Common myeloid progenitor, CD34-positive (primary cell): ENCODE results near the gene STX5.
A peak's percentile ranks its signal among the peaks of the same experiment; 100 is the strongest.
"Not testable (repeated sequence)": the region's sequence is repeated elsewhere in the genome, so short reads cannot be mapped to it uniquely, and the experiment has no call there.

Experiments
- CTCF ChIA-PET: fragments of 350-600 bp; sonication (Branson Sonifier 250); formaldehyde crosslinking; loops from one replicate; lab custom pipeline; 2021; ENCODE audit warnings: antibody characterized with exemption; lab: Charles Lee
- POLR2A ChIA-PET: fragments of 350-600 bp; sonication (Branson Sonifier 250); formaldehyde crosslinking; loops from one replicate; lab custom pipeline; 2021; ENCODE audit warnings: antibody characterized with exemption; lab: Charles Lee
- DNase-seq, 3 donors: peaks; one replicate each; pipeline versions ENCODE4 v3.0.0 to v3.0.0-alpha.2; 2013
- H3K27ac ChIP-seq, 2 experiments: 1 replicate in 1 of 2; 2 replicates in 1 of 2; pipeline ENCODE4 v1.7.0; 2013; ENCODE audit warnings: inconsistent platforms in 2 of 2, low read length in 2 of 2, mild to moderate bottlenecking in 2 of 2, low read depth in 1 of 2, moderate library complexity in 1 of 2; ENCODE audit not compliant: severe bottlenecking in 2 of 2, insufficient read depth in 1 of 2, poor library complexity in 1 of 2
- H3K27me3 ChIP-seq, 5 experiments: replicated peaks in 2 of 5; 1 replicate in 3 of 5; 2 replicates in 2 of 5; pipeline versions ENCODE4 v1.6.1 to v1.7.0; 2013; ENCODE audit warnings: low read length in 4 of 5, mild to moderate bottlenecking in 2 of 5, moderate library complexity in 2 of 5, inconsistent platforms in 1 of 5; ENCODE audit not compliant: insufficient read depth in 5 of 5, control insufficient read depth in 4 of 5
- H3K36me3 ChIP-seq, 4 experiments: 1 replicate in 2 of 4; 2 replicates in 2 of 4; pipeline versions ENCODE4 v1.6.1 to v1.7.0; 2013; ENCODE audit warnings: low read length in 3 of 4, control low read depth in 1 of 4, mild to moderate bottlenecking in 1 of 4; ENCODE audit not compliant: control insufficient read depth in 4 of 4, insufficient read depth in 4 of 4
- H3K4me1 ChIP-seq, 4 experiments: 1 replicate in 3 of 4; 2 replicates in 1 of 4; pipeline versions ENCODE4 v1.6.1 to v1.7.1; 2013; ENCODE audit warnings: low read length in 3 of 4, mild to moderate bottlenecking in 3 of 4, control low read depth in 1 of 4, inconsistent platforms in 1 of 4, moderate library complexity in 1 of 4; ENCODE audit not compliant: control insufficient read depth in 4 of 4, insufficient read depth in 4 of 4; ENCODE audit errors: control extremely low read depth in 1 of 4
- H3K4me3 ChIP-seq, 7 experiments: 1 replicate in 4 of 7; 2 replicates in 3 of 7; pipeline versions ENCODE4 v1.5.1 to v1.7.0; 2013; ENCODE audit warnings: mild to moderate bottlenecking in 7 of 7, low read length in 6 of 7, moderate library complexity in 6 of 7, inconsistent platforms in 2 of 7, low read depth in 2 of 7, control low read depth in 1 of 7; ENCODE audit not compliant: insufficient read depth in 4 of 7, control insufficient read depth in 1 of 7; ENCODE audit errors: extremely low read depth in 1 of 7
- H3K9me3 ChIP-seq, 5 experiments: 1 replicate in 4 of 5; 2 replicates in 1 of 5; pipeline versions ENCODE4 v1.6.1 to v1.7.1; 2013; ENCODE audit warnings: low read length in 4 of 5, mild to moderate bottlenecking in 2 of 5, inconsistent platforms in 1 of 5, low read depth in 1 of 5, moderate library complexity in 1 of 5; ENCODE audit not compliant: control insufficient read depth in 4 of 5, insufficient read depth in 2 of 5; ENCODE audit errors: control extremely low read depth in 1 of 5
- WGBS: methylation state at CpG from one replicate; pipeline ENCODE4 v1.1.5; 2013; ENCODE audit not compliant: insufficient coverage; 5-methylcytosine and 5-hydroxymethylcytosine counted together

STX5 gene

DNA sequence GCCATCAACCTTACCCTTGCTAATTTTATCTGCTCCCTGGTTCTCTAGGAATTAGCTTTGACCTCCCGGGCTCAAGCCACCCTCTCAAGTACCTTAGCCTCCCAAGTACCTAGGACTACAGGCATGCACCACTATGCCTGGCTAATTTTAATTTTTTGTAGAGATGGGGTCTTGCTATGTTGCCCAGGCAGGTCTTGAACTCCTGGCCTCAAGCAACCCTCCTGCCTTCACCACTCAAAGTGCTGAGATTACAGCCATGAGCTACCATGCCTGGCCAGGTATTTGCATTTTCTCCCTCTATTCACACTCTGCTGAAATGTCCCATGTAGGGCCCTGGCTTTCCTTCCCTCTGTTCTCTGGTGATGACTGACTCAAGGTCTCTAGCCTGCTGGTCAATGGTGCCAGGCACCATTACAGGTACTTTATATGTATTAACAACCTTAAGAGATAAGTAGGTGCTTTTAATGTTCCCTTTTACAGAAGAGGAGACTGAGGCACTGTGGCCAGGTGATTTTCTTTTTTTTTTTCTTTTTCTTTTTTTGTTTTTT lies 16.0 kb upstream of the STX5 start:
- Histone ChIP-seq H3K4me3 (no peak overlapping the region), H3K9me3 (no peaks in the 10 kb centered on the region), H3K4me1 (peaks cover 0 to 9% (median 2%) of the 10 kb centered on the region in 4 experiments), H3K27me3 (no peaks in the 10 kb centered on the region), H3K27ac (no peak overlapping the region), H3K36me3 (peaks cover 6 to 14% (median 10%) of the 10 kb centered on the region in 4 experiments)
- WGBS: no CpG with 5 or more reads among the region's 1 CpG
- ChIA-PET CTCF (no interaction called here), POLR2A (no interaction called here)
- no peak for DNase-seq

DNA sequence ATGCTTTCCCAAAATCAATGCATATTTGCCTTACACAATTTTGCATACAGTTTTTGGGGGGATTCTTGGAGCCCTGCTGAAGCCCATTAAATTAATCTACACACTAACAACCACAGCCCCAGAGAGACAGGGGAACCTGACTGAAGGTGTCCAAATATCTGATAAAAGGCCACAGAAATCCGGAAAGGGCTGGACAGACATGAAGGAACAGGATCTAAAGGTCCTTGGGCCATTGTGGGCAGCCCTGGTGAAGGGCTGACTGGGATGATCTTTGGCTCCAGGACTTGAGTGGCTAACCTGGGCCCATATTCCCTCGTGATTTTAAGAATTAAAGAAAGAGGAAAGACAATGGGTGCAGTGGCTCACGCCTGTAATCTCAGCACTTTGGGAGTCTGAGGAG lies 14.3 kb upstream of the STX5 start:
- 96% methylated on average over 2 of the region's 3 CpGs for WGBS
- ChIA-PET POLR2A (interaction anchor here (0.9 kb wide), 1 partner anchor 8 kb away, joined by 3 read pairs; no protein-coding TSS in a partner anchor), CTCF (no interaction called here)
- Histone ChIP-seq H3K27ac (no peak overlapping the region), H3K27me3 (no peaks in the 10 kb centered on the region), H3K4me3 (no peak overlapping the region), H3K9me3 (no peaks in the 10 kb centered on the region), H3K4me1 (peaks cover 0 to 12% (median 10%) of the 10 kb centered on the region in 4 experiments), H3K36me3 (no peaks in the 10 kb centered on the region)
- no peak for DNase-seq

DNA sequence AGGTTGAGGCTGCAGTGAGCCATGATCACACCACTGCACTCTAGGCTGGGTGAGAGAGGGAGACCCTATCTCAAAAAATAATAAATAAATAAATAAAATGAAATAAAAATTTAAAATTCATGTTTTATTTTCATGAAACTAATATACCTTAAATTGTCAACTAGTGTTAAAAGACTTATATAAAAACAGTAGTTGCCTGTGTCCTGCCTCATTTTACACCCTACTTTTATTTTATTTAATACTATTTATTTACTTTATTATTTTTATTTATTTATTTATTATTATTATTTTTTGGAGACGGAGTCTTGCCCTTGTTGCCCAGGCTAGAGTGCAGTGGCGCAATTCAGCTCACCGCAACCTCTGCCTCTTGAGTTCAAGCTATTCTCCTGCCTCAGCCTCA lies 12.3 kb upstream of the STX5 start:
- H3K9me3 ChIP-seq: no peaks in the 10 kb centered on the region
- ChIA-PET POLR2A (interaction anchor here (1.2 kb wide), 1 partner anchor 11 kb away, joined by 5 read pairs; no protein-coding TSS in a partner anchor), CTCF (interaction anchor here (0.9 kb wide), 1 partner anchor 14 kb away, joined by 3 read pairs; no protein-coding TSS in a partner anchor)
- H3K4me1 ChIP-seq: peaks cover 4 to 22% (median 15%) of the 10 kb centered on the region in 4 experiments
- DNase-seq: no peak
- no peaks in the 10 kb centered on the region for H3K36me3 ChIP-seq
- H3K4me3 ChIP-seq: no peak overlapping the region
- no peaks in the 10 kb centered on the region for H3K27me3 ChIP-seq
- no peak overlapping the region for H3K27ac ChIP-seq
- WGBS: 100% methylated on average over 3 of the region's 3 CpGs

DNA sequence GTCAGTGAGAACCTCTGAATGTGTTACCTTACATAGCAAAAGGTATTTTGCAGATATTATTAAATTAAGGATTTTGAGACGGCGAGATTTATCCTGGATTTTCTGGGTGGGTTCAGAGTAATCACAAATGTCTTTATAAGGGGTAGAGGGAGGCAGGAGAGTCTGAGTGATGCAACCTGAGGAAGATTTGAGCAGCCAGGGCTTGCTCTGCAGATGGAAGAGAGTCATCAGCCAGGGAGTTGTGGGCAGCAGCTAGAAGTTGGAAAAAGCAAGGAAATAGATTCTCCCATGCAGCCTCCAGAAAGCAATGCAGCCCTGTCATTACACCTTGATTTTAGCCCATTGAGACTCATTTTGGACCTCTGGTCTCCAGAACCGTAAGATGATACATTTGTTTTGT lies 11.6 kb upstream of the STX5 start:
- CTCF ChIA-PET: interaction anchor here (1.2 to 1.3 kb wide), 2 partner anchors 7 to 18 kb away, joined by 3 read pairs; no protein-coding TSS in a partner anchor

DNA sequence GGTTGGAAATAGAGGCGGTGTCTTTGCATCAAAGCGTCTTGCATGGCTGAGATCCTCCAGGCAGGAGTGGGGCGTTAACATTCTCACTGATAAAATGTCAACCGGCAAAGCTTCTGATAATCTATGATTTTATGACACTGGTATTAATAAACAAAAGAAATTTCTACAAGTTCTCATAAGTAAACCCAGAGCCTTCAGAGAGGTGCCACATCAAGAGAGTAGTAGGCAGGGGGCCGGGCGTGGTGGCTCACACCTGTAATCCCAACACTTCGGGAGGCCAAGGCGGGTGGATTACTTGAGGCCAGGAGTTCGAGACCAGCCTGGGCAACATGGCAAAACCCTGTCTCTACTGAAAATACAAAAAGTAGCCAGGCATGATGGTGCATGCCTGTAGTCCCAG lies 11.0 kb upstream of the STX5 start:
- Histone ChIP-seq H3K27ac (peak overlapping the region in 1 of 2 experiments; percentile 99), H3K4me3 (peak overlapping the region in 5 of 7 experiments; percentile 61 to 99 (median 93)), H3K4me1 (peaks cover 8 to 33% (median 25%) of the 10 kb centered on the region in 4 experiments)
- WGBS: 94% methylated on average over 6 of the region's 9 CpGs
- DNase-seq, H3K36me3 ChIP-seq, H3K27me3 ChIP-seq, H3K9me3 ChIP-seq: not testable (repeated sequence)
- POLR2A ChIA-PET: interaction anchor here (4.9 kb wide), 1 partner anchor 11 kb away, joined by 121 read pairs; no protein-coding TSS in a partner anchor
- CTCF ChIA-PET: interaction anchor here (0.8 to 1.3 kb wide), 4 partner anchors 8 to 95 kb away, joined by 3 to 5 read pairs (median 3); no protein-coding TSS in a partner anchor

More for the DNA sequence above, 11.6 kb upstream of the STX5 start:
- no peaks in the 10 kb centered on the region for H3K9me3 ChIP-seq
- H3K4me1 ChIP-seq: peaks cover 8 to 27% (median 21%) of the 10 kb centered on the region in 4 experiments
- H3K36me3 ChIP-seq: no peaks in the 10 kb centered on the region
- no peak overlapping the region for H3K4me3 ChIP-seq
- POLR2A ChIA-PET: interaction anchor here (4.9 kb wide), 1 partner anchor 11 kb away, joined by 121 read pairs; no protein-coding TSS in a partner anchor
- 95% methylated on average over 3 of the region's 3 CpGs for WGBS
- DNase-seq: no peak
- no peaks in the 10 kb centered on the region for H3K27me3 ChIP-seq
- H3K27ac ChIP-seq: no peak overlapping the region

DNA sequence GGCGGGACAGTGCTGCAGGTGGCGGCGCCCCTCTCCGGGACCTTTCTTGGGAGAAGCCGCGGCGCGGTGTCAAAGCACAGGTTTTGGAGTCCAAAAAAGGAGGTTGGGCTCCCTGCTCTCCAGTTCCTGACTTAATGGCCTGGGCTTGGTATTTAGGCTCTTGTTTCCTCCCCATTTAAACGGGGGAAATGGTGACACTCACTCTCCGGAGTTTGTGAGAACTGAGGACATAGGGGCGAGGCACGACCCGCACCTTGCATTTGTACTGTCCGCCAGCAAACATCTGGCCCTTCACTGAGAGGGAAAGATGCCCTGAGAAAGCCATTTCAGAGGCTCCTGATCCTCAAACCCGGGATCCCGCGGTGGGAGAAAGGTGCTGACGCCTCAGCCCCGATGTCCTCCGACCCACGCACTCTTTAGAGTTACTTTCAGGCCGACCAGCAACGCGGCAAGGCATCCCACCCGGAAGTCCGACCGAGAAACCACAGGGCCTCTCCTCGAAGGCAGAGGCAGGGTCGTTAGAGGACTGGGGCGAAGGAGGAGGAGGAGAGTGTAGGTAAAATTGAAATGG lies 10.4 kb upstream of the STX5 start:
- ChIA-PET POLR2A (interaction anchor here (0.6 to 4.9 kb wide), 13 partner anchors 11 to 251 kb away, joined by 3 to 121 read pairs (median 10); partner anchors contain the start of genes C11orf98, CSKMT, NXF1 and SLC3A2), CTCF (interaction anchor here (0.8 to 1.3 kb wide), 4 partner anchors 9 to 94 kb away, joined by 3 to 5 read pairs (median 3); no protein-coding TSS in a partner anchor)
- H3K36me3 ChIP-seq: peaks cover 0 to 5% (median 2%) of the 10 kb centered on the region in 4 experiments
- peak overlapping the region; percentile 44 to 99 (median 64) for H3K4me3 ChIP-seq
- H3K27me3 ChIP-seq: no peaks in the 10 kb centered on the region
- H3K4me1 ChIP-seq: peaks cover 8 to 37% (median 25%) of the 10 kb centered on the region in 4 experiments
- 2% methylated on average over 25 of the region's 30 CpGs for WGBS
- peak in 2 of 3 donors; percentile 24 to 30 for DNase-seq
- H3K27ac ChIP-seq: peak overlapping the region; percentile 98 to 99
- H3K9me3 ChIP-seq: no peaks in the 10 kb centered on the region
